GM10847 (cell line): ENCODE data around the gene HCN1.

Experiments
- POLR2A ChIP-seq: IDR thresholded peaks from 2 replicates; pipeline ENCODE4 v1.6.1; 2011; ENCODE audit not compliant: insufficient read length; ENCODE audit errors: extremely low read depth

HCN1 gene

DNA sequence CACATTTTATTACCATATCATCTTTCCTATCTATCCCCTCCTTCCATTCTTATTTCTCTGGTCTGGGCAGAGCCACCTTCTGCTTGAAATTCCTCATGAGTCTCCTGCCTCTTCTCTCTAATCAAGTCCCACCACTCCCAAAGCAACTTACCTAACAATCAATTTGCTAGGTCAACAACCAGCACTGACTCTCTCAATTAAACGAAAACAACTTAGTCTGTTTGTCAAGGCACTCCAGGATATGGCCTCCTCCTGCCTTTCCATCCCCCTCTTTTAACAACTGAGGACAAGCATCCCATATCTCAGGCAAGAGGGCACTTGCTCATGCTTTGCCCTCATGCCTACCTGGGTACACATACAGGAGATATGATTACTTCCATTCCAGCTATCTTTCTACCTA is 47.4 kb downstream of the HCN1 start:
- TF ChIP-seq POLR2A: no peak

GRCh38 chr5:45643056-45643455 is 53.1 kb downstream of the HCN1 start:
- TF ChIP-seq POLR2A: no peak

- no peak for TF ChIP-seq POLR2A
Measured at GRCh38 chr5:45642370-45642769, 53.8 kb downstream of the HCN1 start.

DNA sequence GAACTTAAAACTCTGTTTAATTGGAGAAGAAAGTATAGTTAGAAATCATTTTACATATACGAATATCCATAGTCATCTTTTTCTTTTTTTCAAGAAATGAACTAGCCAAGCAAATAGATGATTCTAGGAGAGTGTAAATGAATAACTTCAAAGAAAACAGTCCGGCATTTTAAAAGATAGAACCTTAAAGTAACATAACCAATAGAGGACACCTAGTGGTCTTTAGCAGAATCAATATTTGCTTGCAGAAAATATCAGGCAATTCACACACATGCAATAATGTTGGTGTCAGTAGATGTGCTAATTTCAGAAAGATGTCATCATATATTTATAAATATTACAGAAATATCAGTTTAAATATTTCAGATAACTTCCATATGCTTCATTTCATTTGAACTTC is 57.1 kb downstream of the HCN1 start:
- no peak for TF ChIP-seq POLR2A

- no peak for TF ChIP-seq POLR2A
Measured at GRCh38 chr5:45627076-45627656, 69.0 kb downstream of the HCN1 start.

GRCh38 chr5:45623832-45624231 is 72.3 kb downstream of the HCN1 start:
- TF ChIP-seq POLR2A: no peak

GRCh38 chr5:45622365-45622764 is 73.8 kb downstream of the HCN1 start:
- no peak for TF ChIP-seq POLR2A

DNA sequence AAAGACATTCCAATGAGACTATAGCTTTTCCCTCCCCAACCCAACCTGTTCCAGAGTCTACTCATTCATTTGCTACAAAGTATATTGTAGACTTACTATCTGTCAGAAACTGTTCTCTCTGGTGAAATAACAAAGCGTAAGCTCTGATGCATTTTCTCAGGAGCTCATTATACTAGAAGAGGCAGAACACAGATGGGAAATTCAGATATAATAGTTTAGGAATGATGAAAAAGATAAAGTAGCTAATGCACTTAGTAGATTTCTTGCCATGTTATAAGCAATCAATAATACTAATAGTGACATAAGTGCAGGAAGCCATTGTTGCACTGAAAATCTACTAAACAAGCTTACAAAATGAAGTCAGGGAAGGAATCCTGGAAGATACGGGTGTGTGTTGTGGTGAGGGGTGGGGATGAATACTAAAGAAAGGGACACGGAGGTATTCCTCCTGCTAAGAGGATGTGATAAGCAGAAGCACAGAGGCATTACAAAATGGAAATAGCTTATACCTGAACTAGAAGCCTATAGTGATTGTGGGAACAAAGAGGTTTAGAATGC is 78.2 kb downstream of the HCN1 start:
- no peak for TF ChIP-seq POLR2A

GRCh38 chr5:45609661-45610060 is 86.5 kb downstream of the HCN1 start:
- TF ChIP-seq POLR2A: no peak

DNA sequence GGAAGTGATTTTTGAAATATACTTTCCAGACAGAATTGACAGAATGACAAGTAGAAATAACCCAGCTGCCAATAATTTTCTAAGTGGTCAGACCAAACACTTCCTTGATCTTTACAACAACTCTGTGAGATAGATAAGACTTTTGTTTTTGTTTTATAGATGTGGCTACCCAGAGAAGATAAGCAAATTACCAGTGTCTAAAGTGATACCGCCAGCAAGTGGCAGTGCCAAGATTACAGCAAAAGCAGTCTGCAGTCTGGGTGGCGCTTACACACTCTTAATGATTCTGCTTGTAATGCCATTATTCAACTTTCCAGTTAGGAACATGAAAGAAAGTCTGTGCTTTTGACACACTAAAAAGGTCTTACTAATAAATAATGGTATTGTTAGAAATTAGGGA is 92.1 kb downstream of the HCN1 start:
- TF ChIP-seq POLR2A: no peak

GRCh38 chr5:45601424-45601823 is 94.8 kb downstream of the HCN1 start:
- no peak for TF ChIP-seq POLR2A

- TF ChIP-seq POLR2A: no peak
Measured at GRCh38 chr5:45596320-45596719, 99.9 kb downstream of the HCN1 start.

DNA sequence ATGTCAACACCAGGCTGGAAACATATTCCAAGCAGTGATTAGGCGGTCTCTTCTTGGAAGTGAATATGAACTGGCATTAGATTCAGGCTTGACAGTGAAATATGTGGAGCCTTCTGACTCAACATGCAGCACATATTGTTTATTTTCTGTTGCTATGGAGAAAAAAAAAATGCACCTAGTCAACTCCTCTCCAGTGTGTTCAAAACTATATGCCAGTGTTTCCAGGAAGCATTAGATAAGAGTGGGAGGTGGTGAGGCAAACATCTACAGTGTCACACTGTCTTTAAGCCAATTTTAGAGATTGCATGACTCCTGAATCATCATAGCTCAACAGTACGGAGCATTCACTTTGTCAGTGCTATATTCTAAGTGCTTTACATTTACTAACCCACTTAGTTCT is 117.9 kb downstream of the HCN1 start:
- no peak for TF ChIP-seq POLR2A

GRCh38 chr5:45568813-45569212 is 127.4 kb downstream of the HCN1 start:
- no peak for TF ChIP-seq POLR2A

GRCh38 chr5:45542421-45542820 is 153.8 kb downstream of the HCN1 start:
- no peak for TF ChIP-seq POLR2A

DNA sequence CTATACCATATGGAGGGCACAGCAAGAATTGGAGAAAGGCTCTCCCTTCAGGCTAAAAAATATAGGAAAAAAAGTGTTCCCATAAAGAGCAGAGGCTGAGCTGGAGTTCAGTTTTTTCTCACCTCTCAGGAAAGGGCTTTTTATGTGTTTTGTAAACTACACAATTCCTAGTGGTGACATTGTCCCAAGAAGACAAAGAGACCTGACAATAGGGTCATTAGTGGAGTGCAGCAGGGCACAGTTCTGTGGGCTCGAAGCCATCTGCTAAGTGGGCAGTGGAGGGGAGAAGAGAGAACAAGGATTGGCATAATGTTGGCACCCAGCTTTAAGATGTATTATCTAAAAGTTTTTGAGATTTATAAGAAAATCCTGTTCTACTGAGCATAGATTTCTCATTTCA is 162.5 kb downstream of the HCN1 start:
- TF ChIP-seq POLR2A: no peak
